Measurements from ENCODE around the gene METTL8.

METTL8 gene

DNA sequence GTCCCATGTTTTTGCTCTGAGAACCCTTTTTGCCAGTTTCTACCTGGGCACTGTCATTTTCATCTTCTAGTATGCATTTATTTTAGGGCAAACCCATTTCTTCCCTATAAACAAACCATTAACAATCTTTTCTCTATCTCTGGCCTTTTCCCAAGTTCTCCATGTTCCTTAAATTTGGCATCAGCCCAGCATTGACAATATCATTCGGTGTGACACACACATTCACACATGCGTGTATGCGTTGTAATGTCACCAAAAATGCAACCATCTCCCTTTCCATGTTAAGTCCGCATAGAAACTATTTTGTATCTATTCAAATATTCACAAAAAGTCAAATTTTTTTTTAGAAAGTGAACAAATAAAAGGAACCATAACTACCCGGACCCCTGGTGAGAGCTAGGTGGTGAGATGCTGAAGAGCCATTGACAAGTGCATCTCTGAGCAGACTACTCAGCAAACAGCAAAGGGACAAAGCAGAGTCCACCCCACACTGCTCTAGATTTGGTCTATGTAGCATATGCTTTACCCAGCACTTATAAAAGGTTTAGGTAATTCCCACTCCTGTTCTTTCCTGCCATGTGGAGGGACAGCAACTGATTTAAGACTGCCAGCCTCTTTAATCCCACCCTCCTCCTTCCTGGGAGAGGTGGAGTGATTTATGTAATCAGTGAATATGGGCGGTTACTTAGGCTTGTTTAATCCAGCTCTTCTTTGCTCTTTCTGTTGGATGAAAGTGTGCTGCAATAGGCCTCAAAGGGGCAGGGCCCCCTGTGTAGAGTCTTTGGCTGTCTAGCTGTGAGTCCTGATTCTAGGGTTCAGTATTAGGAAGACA lies 124.1 kb downstream of the METTL8 start:
- Histone ChIP-seq H3K4me1 (ENCODE audit: control insufficient read depth, insufficient read depth, low read length) (peaks cover 3% of the 10 kb centered on the region), H3K9ac (ENCODE audit: low read length) (no peak overlapping the region), H3K36me3 (ENCODE audit: control insufficient read depth, insufficient read depth, low read length) (0 out of 2 replicates have a peak, but pooled peaks cover 4% of the 10 kb centered on the region), H3K4me3 (ENCODE audit: low read depth, low read length) (no peak overlapping the region), H3K27me3 (ENCODE audit: control insufficient read depth, insufficient read depth, low read length) (no peaks in the 10 kb centered on the region), H3K27ac (ENCODE audit: low read depth, low read length) (no peak overlapping the region), H3K9me3 (ENCODE audit: control insufficient read depth, insufficient read depth, low read depth, low read length) (peaks cover 33% of the 10 kb centered on the region)

DNA sequence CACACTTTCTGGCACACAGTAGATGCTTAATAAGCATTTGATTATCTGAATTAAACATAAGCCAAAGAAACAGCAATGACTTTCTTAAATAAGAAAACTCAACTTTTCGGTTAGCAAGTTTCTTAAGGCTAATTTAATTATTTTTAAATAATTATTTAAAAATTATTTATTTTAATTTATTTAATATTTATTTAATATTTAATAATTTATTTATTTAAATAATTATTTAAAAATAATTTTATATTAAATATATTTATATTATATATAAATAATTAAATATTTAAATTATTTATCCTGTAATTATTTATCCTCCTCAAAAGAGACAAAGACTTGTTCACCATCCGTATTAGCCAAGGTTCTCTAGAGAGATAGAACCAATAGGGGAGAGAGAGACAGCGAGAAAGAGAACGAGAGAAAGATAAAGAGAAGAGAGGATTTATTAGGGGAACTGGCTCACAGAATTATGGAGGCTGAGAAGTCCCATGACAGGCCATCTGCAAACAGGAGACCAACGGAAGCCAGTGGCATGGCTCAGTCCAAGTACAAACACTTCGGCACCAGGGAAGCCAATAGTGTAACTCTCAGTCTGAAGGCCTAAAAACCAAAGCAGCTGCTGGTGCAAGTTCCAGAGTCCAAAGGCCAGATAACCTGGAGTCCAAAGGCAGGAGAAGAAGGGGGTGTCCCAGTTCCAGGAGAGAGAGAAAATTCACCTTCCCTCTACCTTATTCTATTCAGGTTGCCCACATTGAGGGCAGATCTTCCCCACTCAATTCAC lies 125.3 kb downstream of the METTL8 start:
- Histone ChIP-seq H3K4me1 (ENCODE audit: control insufficient read depth, insufficient read depth, low read length) (no peaks in the 10 kb centered on the region), H3K4me3 (ENCODE audit: low read depth, low read length) (no peak overlapping the region), H3K9ac (ENCODE audit: low read length) (no peak overlapping the region), H3K27ac (ENCODE audit: low read depth, low read length) (no peak overlapping the region), H3K9me3 (ENCODE audit: control insufficient read depth, insufficient read depth, low read depth, low read length) (peaks cover 26% of the 10 kb centered on the region), H3K27me3 (ENCODE audit: control insufficient read depth, insufficient read depth, low read length) (no peaks in the 10 kb centered on the region), H3K36me3 (ENCODE audit: control insufficient read depth, insufficient read depth, low read length) (0 out of 2 replicates have a peak, but pooled peaks cover 2% of the 10 kb centered on the region)

GRCh38 chr2:171307560-171307959 lies 126.2 kb downstream of the METTL8 start:
- H3K27me3 ChIP-seq (ENCODE audit: control insufficient read depth, insufficient read depth, low read length) = no peaks in the 10 kb centered on the region
- H3K27ac ChIP-seq (ENCODE audit: low read depth, low read length) = no peak overlapping the region
- no peaks in the 10 kb centered on the region for H3K4me1 ChIP-seq (ENCODE audit: control insufficient read depth, insufficient read depth, low read length)
- no peak overlapping the region for H3K9ac ChIP-seq (ENCODE audit: low read length)
- 0 out of 2 replicates have a peak, but pooled peaks cover 2% of the 10 kb centered on the region for H3K36me3 ChIP-seq (ENCODE audit: control insufficient read depth, insufficient read depth, low read length)
- peaks cover 22% of the 10 kb centered on the region for H3K9me3 ChIP-seq (ENCODE audit: control insufficient read depth, insufficient read depth, low read depth, low read length)
- no peak overlapping the region for H3K4me3 ChIP-seq (ENCODE audit: low read depth, low read length)

- Histone ChIP-seq H3K27me3 (ENCODE audit: control insufficient read depth, insufficient read depth, low read length) (no peaks in the 10 kb centered on the region), H3K27ac (ENCODE audit: low read depth, low read length) (no peak overlapping the region), H3K4me3 (ENCODE audit: low read depth, low read length) (no peak overlapping the region), H3K36me3 (ENCODE audit: control insufficient read depth, insufficient read depth, low read length) (no peaks in the 10 kb centered on the region), H3K9ac (ENCODE audit: low read length) (no peak overlapping the region), H3K4me1 (ENCODE audit: control insufficient read depth, insufficient read depth, low read length) (0 out of 2 replicates have a peak, but pooled peaks cover 7% of the 10 kb centered on the region), H3K9me3 (ENCODE audit: control insufficient read depth, insufficient read depth, low read depth, low read length) (no peaks in the 10 kb centered on the region)
Measured at GRCh38 chr2:171297956-171298355, 135.8 kb downstream of the METTL8 start.

DNA sequence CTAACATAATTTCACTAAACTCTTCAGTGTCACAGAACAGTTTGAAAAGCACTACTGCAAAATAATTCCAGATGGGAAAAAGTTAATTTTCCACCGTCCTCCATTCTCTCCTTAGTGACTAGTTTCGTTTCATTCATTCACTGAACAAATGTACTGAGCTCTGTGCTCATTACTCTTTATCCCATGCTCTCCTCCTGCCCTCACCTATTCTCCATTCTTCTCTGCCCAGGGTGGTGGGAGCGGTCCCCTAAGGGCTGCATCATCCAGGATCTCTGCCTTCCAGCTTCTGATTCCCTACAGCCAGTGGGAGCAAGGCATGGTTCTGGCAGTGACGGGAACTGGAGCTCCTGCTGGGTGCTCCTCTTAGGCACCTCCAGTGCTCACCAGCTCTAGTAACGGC lies 139.2 kb downstream of the METTL8 start:
- H3K4me1 ChIP-seq (ENCODE audit: control insufficient read depth, insufficient read depth, low read length) = 0 out of 2 replicates have a peak, but pooled peaks cover 7% of the 10 kb centered on the region
- H3K9ac ChIP-seq (ENCODE audit: low read length) = no peak overlapping the region
- no peaks in the 10 kb centered on the region for H3K27me3 ChIP-seq (ENCODE audit: control insufficient read depth, insufficient read depth, low read length)
- H3K27ac ChIP-seq (ENCODE audit: low read depth, low read length) = no peak overlapping the region
- H3K36me3 ChIP-seq (ENCODE audit: control insufficient read depth, insufficient read depth, low read length) = no peaks in the 10 kb centered on the region
- H3K9me3 ChIP-seq (ENCODE audit: control insufficient read depth, insufficient read depth, low read depth, low read length) = no peaks in the 10 kb centered on the region
- no peak overlapping the region for H3K4me3 ChIP-seq (ENCODE audit: low read depth, low read length)

- no peak overlapping the region for H3K4me3 ChIP-seq (ENCODE audit: low read depth, low read length)
Measured at GRCh38 chr2:171293661-171294060, 140.1 kb downstream of the METTL8 start.

GRCh38 chr2:171289991-171290390 lies 143.8 kb downstream of the METTL8 start:
- H3K4me3 ChIP-seq (ENCODE audit: low read depth, low read length) = no peak overlapping the region
- H3K27me3 ChIP-seq (ENCODE audit: control insufficient read depth, insufficient read depth, low read length) = no peaks in the 10 kb centered on the region
- H3K4me1 ChIP-seq (ENCODE audit: control insufficient read depth, insufficient read depth, low read length) = 0 out of 2 replicates have a peak, but pooled peaks cover 10% of the 10 kb centered on the region
- H3K36me3 ChIP-seq (ENCODE audit: control insufficient read depth, insufficient read depth, low read length) = no peaks in the 10 kb centered on the region
- no peak overlapping the region for H3K9ac ChIP-seq (ENCODE audit: low read length)
- no peaks in the 10 kb centered on the region for H3K9me3 ChIP-seq (ENCODE audit: control insufficient read depth, insufficient read depth, low read depth, low read length)
- H3K27ac ChIP-seq (ENCODE audit: low read depth, low read length) = no peak overlapping the region

More at GRCh38 chr2:171293661-171294060, 140.1 kb downstream of the METTL8 start:
- H3K9ac ChIP-seq (ENCODE audit: low read length) = no peak overlapping the region
- no peak overlapping the region for H3K27ac ChIP-seq (ENCODE audit: low read depth, low read length)
- no peaks in the 10 kb centered on the region for H3K27me3 ChIP-seq (ENCODE audit: control insufficient read depth, insufficient read depth, low read length)
- no peaks in the 10 kb centered on the region for H3K36me3 ChIP-seq (ENCODE audit: control insufficient read depth, insufficient read depth, low read length)
- no peaks in the 10 kb centered on the region for H3K9me3 ChIP-seq (ENCODE audit: control insufficient read depth, insufficient read depth, low read depth, low read length)
- 0 out of 2 replicates have a peak, but pooled peaks cover 7% of the 10 kb centered on the region for H3K4me1 ChIP-seq (ENCODE audit: control insufficient read depth, insufficient read depth, low read length)

- Histone ChIP-seq H3K4me3 (ENCODE audit: low read depth, low read length) (no peak overlapping the region), H3K36me3 (ENCODE audit: control insufficient read depth, insufficient read depth, low read length) (no peaks in the 10 kb centered on the region), H3K9ac (ENCODE audit: low read length) (no peak overlapping the region), H3K9me3 (ENCODE audit: control insufficient read depth, insufficient read depth, low read depth, low read length) (no peaks in the 10 kb centered on the region), H3K4me1 (ENCODE audit: control insufficient read depth, insufficient read depth, low read length) (0 out of 2 replicates have a peak, but pooled peaks cover 10% of the 10 kb centered on the region), H3K27me3 (ENCODE audit: control insufficient read depth, insufficient read depth, low read length) (no peaks in the 10 kb centered on the region), H3K27ac (ENCODE audit: low read depth, low read length) (no peak overlapping the region)
Measured at GRCh38 chr2:171289316-171289715, 144.5 kb downstream of the METTL8 start.

DNA sequence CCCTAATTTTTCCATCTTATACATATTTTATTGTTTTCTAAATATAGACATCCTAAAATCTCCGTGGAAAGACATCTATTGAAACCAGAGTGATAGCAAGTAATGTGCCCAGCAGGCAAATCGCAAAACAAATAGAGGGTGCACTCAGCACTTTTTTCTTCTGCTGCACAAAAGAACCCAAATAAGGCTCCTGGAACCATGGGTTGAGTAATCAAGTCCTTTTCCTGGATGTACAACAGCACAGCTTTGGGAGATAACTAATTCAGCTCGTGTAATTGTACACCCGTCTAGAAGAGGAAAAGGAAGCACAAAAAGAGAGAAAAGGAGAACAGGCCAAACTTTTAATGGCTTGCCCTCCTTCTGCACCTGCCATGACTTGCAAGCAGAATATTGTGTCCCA lies 146.2 kb downstream of the METTL8 start:
- Histone ChIP-seq H3K9me3 (ENCODE audit: control insufficient read depth, insufficient read depth, low read depth, low read length) (no peaks in the 10 kb centered on the region), H3K4me1 (ENCODE audit: control insufficient read depth, insufficient read depth, low read length) (0 out of 2 replicates have a peak, but pooled peaks cover 3% of the 10 kb centered on the region), H3K9ac (ENCODE audit: low read length) (no peak overlapping the region), H3K27ac (ENCODE audit: low read depth, low read length) (no peak overlapping the region), H3K36me3 (ENCODE audit: control insufficient read depth, insufficient read depth, low read length) (no peaks in the 10 kb centered on the region), H3K27me3 (ENCODE audit: control insufficient read depth, insufficient read depth, low read length) (no peaks in the 10 kb centered on the region), H3K4me3 (ENCODE audit: low read depth, low read length) (no peak overlapping the region)

- no peaks in the 10 kb centered on the region for H3K9me3 ChIP-seq (ENCODE audit: control insufficient read depth, insufficient read depth, low read depth, low read length)
- no peak overlapping the region for H3K27ac ChIP-seq (ENCODE audit: low read depth, low read length)
- no peak overlapping the region for H3K9ac ChIP-seq (ENCODE audit: low read length)
- H3K4me3 ChIP-seq (ENCODE audit: low read depth, low read length) = no peak overlapping the region
- H3K4me1 ChIP-seq (ENCODE audit: control insufficient read depth, insufficient read depth, low read length) = 0 out of 2 replicates have a peak, but pooled peaks cover 3% of the 10 kb centered on the region
- H3K27me3 ChIP-seq (ENCODE audit: control insufficient read depth, insufficient read depth, low read length) = no peaks in the 10 kb centered on the region
- H3K36me3 ChIP-seq (ENCODE audit: control insufficient read depth, insufficient read depth, low read length) = no peaks in the 10 kb centered on the region
Measured at GRCh38 chr2:171287036-171287571, 146.7 kb downstream of the METTL8 start.

Data from HUES6 (cell line).